AG09319 (cell line): Measurements from ENCODE around the gene IQCF5.
"Not testable (repeated sequence)": the region's sequence is repeated elsewhere in the genome, so short reads cannot be mapped to it uniquely, and the experiment has no call there.

Experiments used
- DNase-seq: peaks from one replicate; pipeline ENCODE4 v3.0.0-alpha.2; 2010; ENCODE audit warnings: low read depth; ENCODE audit errors: extremely low read depth
- TF ChIP-seq, protein P1 (sequence below): IDR thresholded peaks from 2 replicates; pipeline ENCODE4 v1.5.1; 2011; ENCODE audit warnings: low read depth, mild to moderate bottlenecking, inconsistent platforms, low read length, moderate library complexity

IQCF5 gene

GRCh38 chr3:51879937-51880336, 4.5 kb upstream of the IQCF5 start:
- DNase-seq, result no peak

GRCh38 chr3:51876186-51876585, 785 bp upstream of the IQCF5 start:
- no peak for DNase-seq
- TF ChIP-seq, protein P1, sequence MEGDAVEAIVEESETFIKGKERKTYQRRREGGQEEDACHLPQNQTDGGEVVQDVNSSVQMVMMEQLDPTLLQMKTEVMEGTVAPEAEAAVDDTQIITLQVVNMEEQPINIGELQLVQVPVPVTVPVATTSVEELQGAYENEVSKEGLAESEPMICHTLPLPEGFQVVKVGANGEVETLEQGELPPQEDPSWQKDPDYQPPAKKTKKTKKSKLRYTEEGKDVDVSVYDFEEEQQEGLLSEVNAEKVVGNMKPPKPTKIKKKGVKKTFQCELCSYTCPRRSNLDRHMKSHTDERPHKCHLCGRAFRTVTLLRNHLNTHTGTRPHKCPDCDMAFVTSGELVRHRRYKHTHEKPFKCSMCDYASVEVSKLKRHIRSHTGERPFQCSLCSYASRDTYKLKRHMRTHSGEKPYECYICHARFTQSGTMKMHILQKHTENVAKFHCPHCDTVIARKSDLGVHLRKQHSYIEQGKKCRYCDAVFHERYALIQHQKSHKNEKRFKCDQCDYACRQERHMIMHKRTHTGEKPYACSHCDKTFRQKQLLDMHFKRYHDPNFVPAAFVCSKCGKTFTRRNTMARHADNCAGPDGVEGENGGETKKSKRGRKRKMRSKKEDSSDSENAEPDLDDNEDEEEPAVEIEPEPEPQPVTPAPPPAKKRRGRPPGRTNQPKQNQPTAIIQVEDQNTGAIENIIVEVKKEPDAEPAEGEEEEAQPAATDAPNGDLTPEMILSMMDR, result no peak

More at GRCh38 chr3:51879937-51880336, 4.5 kb upstream of the IQCF5 start:
- TF ChIP-seq, protein P1, result no peak

DNA sequence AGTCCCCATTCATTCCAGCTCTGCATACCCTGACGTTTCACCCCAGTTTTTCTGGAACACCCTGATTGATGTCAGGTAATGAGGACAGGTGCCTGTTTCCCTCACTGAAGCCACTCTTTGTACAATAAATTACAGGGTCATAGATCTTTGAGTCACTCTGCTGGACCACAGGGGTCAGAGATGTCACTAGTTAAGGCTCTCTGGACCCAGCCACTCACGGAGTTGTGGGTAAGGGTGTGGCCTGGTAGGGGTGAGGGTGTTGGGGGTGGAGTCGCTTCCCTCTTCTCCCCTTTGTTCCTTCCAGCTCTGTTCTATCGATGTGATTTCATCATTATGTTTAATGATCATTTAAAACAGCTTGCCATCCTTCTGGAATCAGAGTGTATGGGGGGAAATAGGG, 512 bp downstream of the IQCF5 start:
- no peak for DNase-seq
- TF ChIP-seq, protein P1, result no peak

DNA sequence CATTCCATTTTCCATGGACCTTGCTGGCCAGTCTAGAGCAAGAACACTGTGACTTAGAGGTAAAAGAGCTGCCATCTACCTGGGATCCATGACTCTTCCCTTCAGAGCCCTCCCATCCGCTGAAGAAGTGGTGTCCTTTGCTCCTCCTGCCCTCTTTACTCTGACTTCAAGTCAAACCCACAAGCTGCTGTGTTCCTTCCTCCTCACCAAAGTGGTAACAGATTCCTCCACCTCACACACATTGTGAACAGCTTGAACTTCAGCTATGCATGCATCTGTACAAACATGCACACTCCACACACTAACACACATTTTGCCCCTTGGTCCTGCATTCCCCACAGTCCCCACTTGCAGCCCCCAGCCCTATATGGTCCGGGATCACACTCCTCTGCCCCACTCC, 990 bp downstream of the IQCF5 start:
- DNase-seq, result no peak
- TF ChIP-seq, protein P1, result no peak

DNA sequence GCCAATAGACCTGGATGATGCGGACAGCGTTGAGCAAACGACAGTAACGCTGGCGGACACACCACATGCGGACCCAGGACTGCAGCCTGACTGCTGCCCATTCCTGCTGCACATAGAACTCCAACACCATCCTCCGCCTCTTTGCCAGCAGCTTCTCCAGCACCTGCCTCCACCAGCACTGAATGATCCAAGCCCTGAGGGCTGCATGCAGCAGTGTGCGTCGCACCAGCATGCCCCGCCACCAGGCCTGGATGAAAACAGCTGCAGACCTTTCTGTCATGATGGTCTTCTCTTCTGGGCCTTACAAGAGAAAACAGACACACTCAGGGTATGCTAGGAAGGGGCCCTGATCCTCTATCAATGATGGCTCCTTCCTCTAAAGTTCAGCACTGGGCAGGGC, 1.5 kb downstream of the IQCF5 start:
- DNase-seq, result no peak
- TF ChIP-seq, protein P1, result no peak

DNA sequence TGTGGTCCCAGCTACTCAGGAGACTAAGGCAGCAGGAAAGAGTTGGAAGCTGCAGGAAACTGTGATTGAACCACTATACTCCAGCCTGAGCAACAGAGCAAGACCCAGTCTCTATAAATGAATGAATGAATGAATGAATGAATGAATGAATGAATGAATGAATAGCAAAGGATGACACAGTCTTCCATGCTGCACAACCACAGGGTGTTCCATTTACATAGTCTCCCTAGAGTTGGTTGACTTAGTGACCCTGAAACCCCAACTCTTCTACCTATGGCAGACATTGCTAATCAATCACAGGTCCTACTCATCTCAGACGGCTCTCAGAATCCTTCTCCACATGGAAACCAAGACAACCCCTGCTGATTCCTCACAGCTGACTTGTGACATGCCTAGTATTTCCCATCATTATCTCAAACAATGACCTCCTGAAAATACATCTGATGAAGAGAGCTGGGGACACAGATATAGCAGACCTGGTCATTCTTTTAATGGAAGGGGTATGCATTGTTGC, 2.1 kb downstream of the IQCF5 start:
- TF ChIP-seq, protein P1, result no peak
- no peak for DNase-seq

GRCh38 chr3:51869304-51869703, 6.1 kb downstream of the IQCF5 start:
- TF ChIP-seq, protein P1, result no peak
- no peak for DNase-seq

- not testable (repeated sequence) for DNase-seq
These were observed 6.5 kb downstream of the IQCF5 start for GRCh38 chr3:51868896-51869295.
